Activated CD8-positive, alpha-beta memory T cell treated with anti-CD3 and anti-CD28 coated beads for 1 hour (primary cell): ENCODE results near the gene SEMA4D.

ENCODE experiments used
- DNase-seq, 2 donors: peaks; one replicate each; pipeline ENCODE4 v3.0.0-alpha.2; 2020; ENCODE audit warnings: low read depth in 1 of 2; ENCODE audit errors: extremely low read depth in 1 of 2

SEMA4D gene

GRCh38 chr9:89497978-89498851 lies at the start of gene SEMA4D:
SEMA4D (minus strand) TSS chr9:89498113; CDS start chr9:89405456, 92,657 bp downstream.
- no peak for DNase-seq

GRCh38 chr9:89547000-89547399 lies 49.1 kb upstream of the SEMA4D start:
- no peak for DNase-seq

- DNase-seq = no peak
Observed at GRCh38 chr9:89544279-89544661, 46.4 kb upstream of the SEMA4D start.

- no peak for DNase-seq
Observed at GRCh38 chr9:89543621-89544278, 45.8 kb upstream of the SEMA4D start.

GRCh38 chr9:89543111-89543510 lies 45.2 kb upstream of the SEMA4D start:
- DNase-seq = no peak

- no peak for DNase-seq
Observed at GRCh38 chr9:89542401-89543021, 44.6 kb upstream of the SEMA4D start.

GRCh38 chr9:89541798-89542197 lies 43.9 kb upstream of the SEMA4D start:
- DNase-seq = no peak

- no peak for DNase-seq
Observed at GRCh38 chr9:89539374-89539773, 41.5 kb upstream of the SEMA4D start.

- DNase-seq = no peak
Observed at GRCh38 chr9:89538871-89539270, 41.0 kb upstream of the SEMA4D start.

- DNase-seq = no peak
Observed at GRCh38 chr9:89537166-89537565, 39.3 kb upstream of the SEMA4D start.

- DNase-seq = no peak
Observed at GRCh38 chr9:89536600-89536999, 38.7 kb upstream of the SEMA4D start.

- no peak for DNase-seq
Observed at GRCh38 chr9:89536145-89536574, 38.2 kb upstream of the SEMA4D start.

- DNase-seq = no peak
Observed at GRCh38 chr9:89535461-89535860, 37.5 kb upstream of the SEMA4D start.

GRCh38 chr9:89534515-89535287 lies 36.8 kb upstream of the SEMA4D start:
- no peak for DNase-seq

- no peak for DNase-seq
Observed at GRCh38 chr9:89533411-89534095, 35.6 kb upstream of the SEMA4D start.

- no peak for DNase-seq
Observed at GRCh38 chr9:89532944-89533343, 35.0 kb upstream of the SEMA4D start.

- DNase-seq = no peak
Observed at GRCh38 chr9:89532478-89532877, 34.6 kb upstream of the SEMA4D start.

GRCh38 chr9:89531766-89532165 lies 33.9 kb upstream of the SEMA4D start:
- no peak for DNase-seq

GRCh38 chr9:89530726-89531125 lies 32.8 kb upstream of the SEMA4D start:
- no peak for DNase-seq

GRCh38 chr9:89529243-89530035 lies 31.5 kb upstream of the SEMA4D start:
- DNase-seq = no peak
